Eye (tissue), 1 donor: ENCODE results near the gene SCAMP4.

Experiments
- DNase-seq: peaks from one replicate; pipeline ENCODE4 v3.0.0-alpha.2; 2015

The SCAMP4 gene

DNA sequence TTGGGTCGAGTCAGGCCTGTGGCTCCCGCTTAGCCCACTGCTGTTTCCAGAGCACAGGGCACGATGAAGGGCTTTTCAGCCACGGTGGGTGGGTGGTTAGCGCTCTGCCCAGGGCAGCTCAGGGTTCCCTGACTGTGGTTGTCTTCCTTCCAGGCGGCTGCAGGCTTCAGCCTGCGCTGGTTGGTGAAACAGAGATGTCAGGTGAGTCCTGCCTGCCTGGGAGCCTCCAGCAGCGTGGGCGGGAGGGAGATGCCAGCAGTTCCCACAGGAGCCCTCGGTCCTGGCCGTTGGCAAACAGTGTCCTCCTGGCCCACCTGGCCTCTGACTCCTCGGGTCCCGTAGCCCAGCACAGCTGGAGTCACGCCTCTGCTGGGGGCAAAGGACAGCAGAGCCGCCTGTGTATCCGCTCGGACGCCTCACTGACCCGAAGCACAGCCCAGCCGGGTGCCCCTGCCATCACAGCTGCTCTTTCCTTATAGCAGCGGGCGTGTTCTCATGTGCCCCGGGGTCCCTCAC is 9.7 kb downstream of the SCAMP4 start:
- no peak for DNase-seq

DNA sequence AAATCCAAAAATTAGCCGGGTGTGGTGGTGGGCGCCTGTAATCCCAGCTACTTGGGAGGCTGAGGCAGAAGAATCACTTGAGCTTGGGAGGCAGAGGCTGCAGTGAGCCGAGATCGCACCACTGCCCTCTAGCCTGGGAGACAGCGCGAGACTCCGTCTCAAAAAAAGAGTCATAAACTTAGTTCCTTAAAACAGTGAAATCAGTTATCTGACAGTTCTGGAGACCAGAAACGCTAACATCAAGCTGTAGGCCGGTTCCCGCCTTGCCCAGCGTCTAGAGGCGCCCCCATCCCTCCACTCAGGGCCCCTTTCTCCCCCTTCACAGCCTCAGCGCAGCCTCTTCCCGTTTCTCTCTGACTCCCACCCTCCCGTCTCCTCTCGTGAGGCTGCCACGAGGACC is 11.9 kb downstream of the SCAMP4 start:
- DNase-seq: no peak

DNA sequence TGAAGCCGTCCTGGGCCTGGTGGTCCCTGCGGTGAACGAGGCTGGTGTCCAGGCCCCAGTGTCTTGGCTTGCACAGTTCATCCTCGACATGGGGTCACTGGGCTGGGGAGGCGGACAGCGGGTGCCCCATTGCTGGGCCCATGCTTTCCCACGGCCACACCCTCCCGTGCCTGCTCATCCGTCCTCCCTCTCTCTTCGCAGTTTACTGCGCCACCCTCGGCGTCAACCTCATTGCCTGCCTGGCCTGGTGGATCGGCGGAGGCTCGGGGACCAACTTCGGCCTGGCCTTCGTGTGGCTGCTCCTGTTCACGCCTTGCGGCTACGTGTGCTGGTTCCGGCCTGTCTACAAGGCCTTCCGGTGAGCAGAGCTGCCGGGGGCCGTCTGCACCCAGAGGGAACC is 12.7 kb downstream of the SCAMP4 start:
- DNase-seq: no peak

DNA sequence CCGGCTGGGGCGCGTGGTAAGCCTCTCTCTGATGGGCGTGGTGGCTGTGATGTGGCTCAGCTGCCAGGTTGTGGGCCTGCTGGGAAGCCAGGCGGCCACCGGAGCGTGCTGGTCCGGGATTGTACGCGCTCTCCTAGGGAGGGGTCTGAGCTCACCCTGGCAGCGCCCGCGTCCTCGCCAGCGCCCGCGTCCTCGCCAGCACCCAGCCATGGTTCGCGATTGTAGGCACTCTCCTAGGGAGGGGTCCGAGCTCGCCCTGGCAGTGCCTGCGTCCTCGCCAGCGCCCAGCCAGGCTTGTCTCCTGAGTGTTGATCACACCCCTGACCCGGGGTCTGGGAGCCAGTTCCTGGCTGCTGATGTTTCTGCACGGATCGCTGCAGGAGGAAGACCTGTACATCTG is 13.8 kb downstream of the SCAMP4 start:
- no peak for DNase-seq

DNA sequence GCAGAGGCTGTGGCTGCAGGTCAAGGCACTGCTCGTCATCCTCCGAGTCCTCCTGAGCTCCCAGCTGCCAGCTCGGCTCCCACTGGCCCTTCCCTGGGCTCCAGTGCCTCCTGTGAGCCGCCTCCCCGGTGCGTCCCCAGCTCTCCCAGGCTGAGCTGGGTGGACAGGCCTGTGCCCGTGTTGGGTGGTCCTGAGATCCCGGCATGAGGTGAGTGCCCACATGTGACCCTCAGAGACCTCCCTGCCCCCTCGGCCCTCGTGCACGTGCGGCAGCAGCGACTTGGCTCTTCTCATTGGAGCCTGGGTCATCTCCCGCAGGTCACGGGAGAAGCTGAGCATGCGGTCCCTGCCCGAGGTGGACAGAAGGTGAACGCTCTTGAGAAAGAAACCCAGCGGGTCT is 15.4 kb downstream of the SCAMP4 start:
- no peak for DNase-seq

DNA sequence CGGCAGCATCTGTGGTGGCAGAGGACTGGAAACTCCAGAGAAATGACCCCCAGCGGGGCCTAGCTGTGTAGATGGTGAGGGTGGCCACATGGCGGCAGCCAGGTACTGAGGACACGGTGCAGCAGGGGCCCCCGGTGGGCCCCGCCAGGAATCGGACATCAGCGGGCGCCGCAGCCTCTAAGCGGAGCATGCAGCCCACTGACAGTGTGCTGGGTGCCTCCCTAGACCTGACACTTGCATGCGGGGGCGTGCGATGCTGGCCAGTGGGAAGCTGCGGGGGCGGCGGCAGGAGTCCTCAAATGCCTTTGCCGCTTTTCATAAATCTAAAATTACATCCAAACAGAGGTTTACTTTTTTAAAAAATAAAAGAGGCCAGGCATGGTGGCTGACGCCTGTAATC is 16.1 kb downstream of the SCAMP4 start:
- DNase-seq: no peak

DNA sequence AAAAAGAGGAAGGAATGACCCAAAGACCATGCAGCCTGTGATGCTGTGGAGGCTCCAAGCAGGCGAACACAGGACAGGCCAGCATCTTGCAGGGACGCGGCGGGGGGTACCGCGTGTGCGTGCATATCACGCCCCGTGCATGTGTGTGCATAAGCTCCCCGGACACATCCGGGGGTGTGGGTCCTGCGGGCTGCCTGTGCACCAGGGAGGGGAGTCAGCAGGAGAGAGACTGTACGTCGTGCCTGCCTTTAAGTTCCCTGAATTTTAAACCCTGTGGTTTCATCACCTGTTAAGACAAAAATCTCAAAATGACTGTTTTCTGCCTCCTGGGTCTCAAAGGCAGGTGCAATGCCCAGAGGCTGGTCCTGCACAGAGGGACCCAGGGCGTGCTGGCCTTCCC is 16.6 kb downstream of the SCAMP4 start:
- DNase-seq: no peak

DNA sequence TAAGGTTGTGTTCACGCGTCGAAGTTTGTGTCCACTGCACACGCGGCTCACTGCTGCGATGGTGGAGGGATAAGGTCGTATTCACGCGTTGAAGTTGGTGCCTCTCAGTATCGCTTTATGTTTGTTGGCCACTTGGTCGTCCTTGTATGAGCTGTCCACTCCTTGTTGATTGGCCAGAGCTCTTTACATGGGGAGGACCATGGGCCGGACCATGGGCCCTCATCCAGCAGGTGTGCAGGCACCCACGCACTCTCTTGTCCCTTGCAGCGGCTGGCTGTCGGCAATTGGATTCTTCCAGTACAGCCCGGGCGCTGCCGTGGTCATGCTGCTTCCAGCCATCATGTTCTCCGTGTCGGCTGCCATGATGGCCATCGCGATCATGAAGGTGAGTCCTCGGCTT is 17.6 kb downstream of the SCAMP4 start:
- DNase-seq: no peak

DNA sequence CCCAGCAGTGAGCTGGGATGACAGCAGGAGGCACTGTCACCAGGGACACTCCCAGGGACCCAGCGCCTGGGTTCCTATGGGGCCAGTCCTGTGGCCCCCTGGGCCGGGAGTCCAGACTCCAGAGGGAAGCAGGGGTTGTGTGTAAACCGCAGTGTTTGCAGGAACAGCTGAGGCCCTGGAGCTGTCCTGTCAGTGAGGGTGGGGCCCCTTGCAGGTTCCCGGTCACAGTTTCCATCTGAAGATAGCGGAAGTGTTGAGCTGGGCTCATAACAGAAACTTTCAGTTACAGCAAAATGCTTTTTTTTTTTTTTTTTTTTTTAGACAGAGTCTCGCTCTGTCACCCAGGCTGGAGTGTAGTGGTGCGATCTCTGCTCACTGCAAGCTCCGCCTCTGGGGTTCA is 18.1 kb downstream of the SCAMP4 start:
- DNase-seq: no peak

DNA sequence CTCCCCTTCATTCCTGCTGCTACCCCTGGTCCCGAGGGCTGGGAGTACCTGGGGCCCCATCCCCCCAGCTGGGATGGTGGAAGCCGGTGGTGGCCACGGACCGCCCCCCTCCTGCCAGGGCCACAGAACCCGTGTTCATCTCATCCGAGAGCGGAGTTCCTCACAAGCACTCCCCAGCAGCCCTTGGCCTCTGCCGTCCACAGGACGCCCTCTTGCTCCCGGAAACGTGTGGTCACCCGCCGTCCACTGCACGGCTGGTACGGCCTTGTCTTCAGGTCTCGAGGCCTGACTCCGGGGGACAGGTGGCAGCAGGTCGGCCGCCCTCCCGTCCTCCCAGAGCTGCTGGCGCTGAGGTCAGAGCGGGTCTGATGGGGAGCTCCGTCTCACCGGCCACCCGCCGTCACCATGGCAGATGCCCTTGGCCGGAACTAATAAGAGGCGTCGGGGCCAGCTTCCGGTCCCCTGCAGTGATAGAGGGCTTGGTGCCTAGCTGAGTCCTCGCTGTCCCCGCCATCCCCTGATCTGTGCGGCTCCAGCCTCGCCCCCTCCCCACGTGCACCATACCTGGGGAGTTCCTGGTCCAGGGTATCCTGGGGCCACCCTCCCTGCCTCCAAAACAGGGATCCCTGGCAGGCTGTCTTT is 19.2 kb downstream of the SCAMP4 start:
- DNase-seq: no peak

DNA sequence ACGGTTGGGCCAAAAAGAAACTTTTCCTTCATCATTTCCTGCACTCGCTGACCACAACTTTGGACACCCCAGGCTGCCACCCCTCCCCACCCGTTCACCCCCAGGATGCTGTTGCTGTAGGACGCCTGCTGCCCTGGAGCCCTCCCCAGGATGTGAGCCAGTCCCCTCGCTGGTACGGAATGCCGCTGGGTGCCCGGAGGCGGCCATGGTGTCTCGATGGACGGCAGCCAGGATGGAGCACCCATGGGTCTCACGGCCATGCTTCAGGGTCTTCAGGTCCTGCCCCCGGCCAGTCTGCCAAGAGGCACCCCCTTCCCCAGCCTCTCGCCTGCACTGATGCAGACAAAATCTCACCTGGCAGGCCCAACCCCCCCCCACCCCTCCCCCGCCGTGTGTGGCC is 20.3 kb downstream of the SCAMP4 start:
- DNase-seq: no peak

DNA sequence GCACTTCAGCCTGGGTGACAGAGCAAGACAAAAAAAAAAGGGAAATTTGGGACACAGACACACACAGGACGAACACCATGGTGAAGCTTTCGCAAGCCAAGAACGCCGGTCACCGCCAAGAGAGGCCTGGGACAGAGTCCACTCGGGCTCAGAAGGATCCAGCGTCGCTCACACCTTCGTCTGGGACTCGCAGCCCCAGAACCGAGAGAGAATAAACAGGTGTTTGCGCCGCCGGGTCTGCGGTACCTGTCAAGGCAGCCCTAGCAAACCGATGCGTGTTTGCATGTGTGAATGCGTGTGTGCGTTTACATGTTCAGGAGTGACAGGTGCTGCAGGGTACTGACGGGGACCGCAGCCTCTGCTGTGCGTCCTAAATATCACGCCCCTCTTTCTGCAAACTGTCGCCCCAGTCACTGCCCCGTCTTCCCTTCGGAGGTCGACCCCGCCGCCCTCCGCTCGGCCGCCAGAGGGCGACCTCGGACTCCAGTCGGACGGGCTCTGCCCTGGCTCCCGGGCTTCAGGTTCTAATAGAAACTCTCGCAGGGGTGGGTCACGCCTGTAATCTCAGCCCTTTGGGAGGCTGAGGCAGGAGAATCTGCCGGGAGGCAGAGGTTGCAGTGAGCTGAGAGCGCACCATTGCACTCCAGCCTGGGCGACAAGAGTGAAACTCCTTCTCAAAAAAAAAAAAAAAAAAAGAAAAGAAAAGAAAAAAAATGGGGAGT is 24.0 kb downstream of the SCAMP4 start:
- DNase-seq: peak; percentile 88

DNA sequence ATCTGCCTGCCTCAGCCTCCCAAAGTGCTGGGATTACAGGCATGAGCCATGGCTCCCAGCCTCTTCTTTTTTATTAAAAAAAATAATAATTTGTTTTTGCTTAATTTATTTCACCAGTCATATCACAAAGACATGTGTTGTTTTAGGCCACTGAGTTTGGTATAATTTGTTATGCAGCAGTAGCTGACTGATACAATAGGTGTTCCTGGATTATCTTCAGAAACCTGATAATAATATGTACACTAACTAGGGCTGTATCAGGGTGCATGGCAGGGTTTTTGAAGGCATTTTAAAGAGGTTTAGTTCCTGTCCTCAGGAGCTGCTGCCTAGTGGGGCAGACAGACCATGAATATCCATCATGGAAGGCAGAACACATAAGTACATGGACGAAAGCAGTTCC is 26.2 kb downstream of the SCAMP4 start:
- no peak for DNase-seq

DNA sequence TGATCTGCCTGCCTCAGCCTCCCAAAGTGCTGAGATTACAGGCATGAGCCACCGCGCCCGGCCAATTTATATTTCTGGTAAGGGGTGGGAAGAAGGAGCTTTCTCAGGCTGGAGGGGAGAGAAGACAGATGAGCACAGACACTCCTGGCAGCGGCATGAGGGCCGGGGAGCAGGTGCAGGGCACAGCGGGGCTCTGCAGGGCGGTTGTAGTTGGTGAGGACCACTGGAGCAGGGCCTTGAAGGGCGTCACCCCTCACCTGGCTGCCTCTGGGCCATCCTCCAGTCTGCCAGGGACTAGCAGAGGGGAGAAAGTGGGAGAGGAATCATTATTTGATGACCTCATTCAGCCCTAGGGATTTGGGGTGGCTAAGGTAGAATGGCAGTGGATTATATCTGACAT is 27.2 kb downstream of the SCAMP4 start:
- no peak for DNase-seq

DNA sequence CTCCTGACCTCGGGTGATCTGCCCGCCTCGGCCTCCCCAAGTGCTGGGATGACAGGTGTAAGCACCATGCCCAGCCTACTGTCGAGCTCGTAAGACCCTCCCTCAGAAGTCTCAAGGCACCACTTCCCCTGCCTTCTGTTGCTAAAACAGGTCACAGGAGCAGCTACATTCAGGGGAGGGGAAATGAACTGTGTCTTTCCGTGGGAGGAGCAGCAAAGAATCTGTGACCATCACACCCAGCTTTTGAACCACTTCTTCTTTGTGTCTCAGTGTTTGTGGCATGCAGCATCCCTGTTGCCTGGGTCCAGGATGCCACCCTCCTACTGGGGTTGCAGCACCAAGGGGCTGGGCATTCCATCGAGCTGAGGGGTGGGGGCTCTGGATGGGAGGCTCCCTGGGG is 28.0 kb downstream of the SCAMP4 start:
- no peak for DNase-seq

DNA sequence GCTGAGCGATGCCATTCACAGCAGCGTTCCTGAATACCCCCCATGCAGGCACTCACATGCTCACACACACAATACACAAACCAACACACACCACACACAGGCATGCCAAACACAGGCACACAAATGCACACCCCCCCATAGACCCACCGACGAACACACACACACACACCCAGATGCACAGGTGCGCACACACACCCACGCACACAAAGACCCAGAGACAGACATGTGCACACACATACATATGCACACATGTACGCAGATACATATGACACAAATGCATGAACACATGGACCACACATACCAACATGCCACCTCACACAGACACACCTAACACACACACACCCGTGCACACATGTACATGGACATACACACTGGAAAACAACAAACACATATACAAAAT is 28.7 kb downstream of the SCAMP4 start:
- DNase-seq: no peak

DNA sequence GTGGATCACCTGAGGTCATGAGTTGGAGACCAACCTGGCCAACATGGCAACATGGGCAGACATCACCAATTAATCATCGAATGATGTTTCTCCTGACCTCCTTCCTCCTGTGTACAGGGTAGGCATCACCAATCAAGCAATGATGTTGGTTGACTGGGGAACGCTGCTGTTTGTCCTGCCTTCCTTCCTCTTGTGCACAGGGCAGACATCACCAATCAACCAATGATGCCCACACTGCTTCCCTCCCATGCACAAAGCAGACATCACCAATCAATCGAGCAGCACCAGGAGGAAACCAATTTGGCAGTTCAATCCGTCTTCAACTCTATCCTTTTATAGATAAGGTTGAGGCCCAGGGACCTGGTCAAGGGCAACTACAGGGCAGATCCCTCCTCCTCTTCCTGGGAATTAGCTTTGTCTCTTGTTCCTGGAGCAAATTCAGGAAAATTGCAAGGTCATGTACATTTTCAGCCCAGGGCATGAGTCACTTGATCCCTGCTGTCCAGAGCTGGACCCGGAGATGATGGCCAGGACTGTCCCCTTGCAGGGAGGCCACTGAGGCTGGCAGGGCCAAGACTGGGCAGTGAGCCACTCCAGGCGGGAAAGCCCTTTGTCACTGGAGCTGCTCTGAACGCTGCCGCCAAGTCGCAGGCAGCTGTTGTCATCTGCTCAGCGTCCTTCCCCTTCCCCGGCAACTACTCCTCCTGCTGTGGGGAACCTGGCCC is 30.4 kb downstream of the SCAMP4 start:
- no peak for DNase-seq

DNA sequence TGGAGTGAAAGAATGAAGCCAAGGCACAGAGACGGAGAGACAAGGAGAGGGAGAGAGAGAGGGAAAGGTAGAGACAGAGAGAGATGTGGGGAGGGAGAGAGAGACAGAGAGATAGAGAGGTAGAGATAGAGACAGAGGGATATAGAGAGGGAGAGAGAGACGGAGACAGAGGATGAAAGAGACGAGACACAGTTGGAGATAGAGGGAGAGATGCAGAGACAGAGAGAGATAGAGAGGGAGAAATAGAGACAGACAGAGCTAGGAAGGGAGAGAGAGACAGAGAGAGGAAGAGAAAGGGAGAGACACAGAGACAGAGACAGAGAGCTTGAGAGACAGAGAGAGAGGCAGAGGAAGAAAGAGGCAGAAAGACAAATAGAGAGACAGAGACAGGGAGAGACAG is 31.2 kb downstream of the SCAMP4 start:
- no peak for DNase-seq

DNA sequence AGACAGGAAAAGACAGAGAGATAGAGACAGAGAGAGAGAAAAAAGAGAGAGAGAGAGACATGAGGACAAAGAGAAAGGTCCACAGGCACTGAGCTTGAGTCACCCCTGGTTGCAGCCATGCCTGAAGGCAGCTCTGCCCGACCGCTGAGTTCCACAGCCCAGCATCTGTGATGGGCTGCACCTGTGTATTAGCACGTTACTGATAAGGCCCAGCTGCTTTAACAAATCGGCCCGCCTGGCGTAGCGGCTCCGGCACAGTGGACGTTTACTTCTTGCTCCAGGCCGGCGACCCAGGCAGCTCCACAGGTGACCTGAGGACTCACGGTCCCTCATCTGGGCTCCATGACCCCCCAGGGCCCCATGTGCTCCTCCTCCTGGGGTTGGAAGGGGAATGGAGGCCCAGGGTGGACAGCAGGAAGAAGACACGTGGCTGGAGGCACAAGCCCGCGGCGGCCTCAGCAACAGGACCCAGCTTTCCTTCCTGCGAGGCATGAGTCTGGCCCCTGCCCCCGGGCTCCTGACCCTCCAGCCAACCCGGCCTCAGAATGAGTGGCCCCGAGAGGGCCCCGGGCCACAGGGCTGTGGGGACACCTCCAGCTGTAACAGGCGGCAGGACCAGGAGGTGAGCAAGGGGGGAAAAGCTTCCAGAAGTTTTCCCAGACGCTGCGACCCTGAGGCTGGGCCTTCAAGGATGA is 31.9 kb downstream of the SCAMP4 start:
- DNase-seq: no peak

DNA sequence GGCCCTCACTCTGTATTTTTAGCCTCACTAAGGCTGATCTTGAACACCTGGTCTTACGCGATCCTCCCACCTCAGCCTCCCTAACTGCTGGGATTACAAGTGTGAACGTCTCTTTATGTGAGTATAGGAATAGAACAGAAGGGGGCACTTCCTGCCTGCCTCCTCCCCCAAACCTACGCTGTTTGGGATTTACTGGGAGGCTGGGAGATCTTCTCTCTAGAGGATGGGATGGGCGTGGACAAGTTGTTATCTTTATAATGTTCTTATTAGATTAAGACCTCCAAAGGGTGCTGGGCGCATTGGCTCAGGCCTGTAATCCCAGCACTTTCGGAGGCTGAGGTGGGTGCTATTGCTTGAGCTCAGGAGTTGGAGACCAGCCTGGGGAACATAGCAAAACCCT is 32.9 kb downstream of the SCAMP4 start:
- no peak for DNase-seq

DNA sequence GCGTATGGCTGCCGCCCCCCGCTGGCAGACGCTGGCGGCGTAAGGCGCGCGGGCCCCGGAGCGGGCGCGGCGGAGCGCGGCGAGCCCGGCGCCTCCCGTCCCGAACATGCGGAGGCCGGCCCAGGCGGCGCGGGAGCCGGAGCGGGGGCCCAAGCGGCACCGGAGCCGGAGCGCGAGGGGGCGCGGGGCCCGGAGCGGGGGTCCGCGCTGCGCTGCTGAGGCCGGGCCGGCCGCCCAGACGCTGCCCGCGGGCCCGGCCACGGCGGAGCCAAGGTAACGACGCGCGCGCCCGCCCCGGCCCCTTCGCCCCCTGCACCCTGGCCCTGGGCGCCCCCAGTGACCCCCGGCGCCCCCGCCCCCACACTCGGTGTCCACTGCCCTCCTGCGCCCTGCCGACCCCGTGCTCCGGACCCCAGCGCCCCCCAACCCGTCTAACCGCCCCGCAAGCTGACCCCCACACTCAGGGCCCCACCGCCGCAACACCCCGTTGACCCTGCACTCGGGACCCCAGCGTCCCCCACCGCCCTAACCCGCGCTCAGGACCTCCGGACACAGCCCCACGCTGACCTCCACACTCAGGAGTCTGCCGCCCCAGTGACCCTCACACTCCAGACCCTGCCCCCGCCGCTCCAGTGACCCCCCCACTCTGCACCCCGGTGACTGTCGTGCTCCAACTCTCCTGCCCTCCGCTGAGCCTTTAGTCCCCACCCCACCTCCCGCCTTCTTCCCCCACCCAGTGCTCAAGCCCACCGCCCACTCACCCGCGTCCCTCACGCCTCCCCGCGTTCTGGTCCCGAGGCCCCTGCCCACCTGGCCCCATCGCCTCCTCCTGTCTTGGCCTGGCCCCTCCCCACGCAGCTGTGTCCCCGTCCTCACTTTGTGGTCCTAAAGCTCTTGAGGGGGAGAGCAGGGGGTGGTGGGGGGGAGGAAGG is 36.2 kb downstream of the SCAMP4 start, which contains the start of gene CSNK1G2:
Gene CSNK1G2 (plus strand): TSS at position 27 of the 932 bp plus-strand sequence. CDS start 28,601 bp downstream, outside the sequence.
- no peak for DNase-seq
